GM13976 (cell line): Measurements from ENCODE around the gene EVA1A.

Experiments
- DNase-seq: peaks from one replicate; pipeline ENCODE4 v3.0.0; 2012; ENCODE audit warnings: low spot score
- in situ Hi-C: fragments of 300-500 bp; cut with MboI; formaldehyde crosslinking; loops from one replicate; pipeline ENCODE4 v1.12.0; 2022; ENCODE audit warnings: low sequenced_read_pairs, mixed read lengths, inconsistent platforms; ENCODE audit not compliant: unreplicated experiment
- TF ChIP-seq, protein P1 (sequence below): IDR thresholded peaks from 2 replicates; pipeline ENCODE4 v1.5.1; 2012; ENCODE audit warnings: borderline replicate concordance, mild to moderate bottlenecking; ENCODE audit not compliant: insufficient read depth; ENCODE audit errors: extremely low read depth, missing control alignments, control extremely low read depth

Gene EVA1A

DNA sequence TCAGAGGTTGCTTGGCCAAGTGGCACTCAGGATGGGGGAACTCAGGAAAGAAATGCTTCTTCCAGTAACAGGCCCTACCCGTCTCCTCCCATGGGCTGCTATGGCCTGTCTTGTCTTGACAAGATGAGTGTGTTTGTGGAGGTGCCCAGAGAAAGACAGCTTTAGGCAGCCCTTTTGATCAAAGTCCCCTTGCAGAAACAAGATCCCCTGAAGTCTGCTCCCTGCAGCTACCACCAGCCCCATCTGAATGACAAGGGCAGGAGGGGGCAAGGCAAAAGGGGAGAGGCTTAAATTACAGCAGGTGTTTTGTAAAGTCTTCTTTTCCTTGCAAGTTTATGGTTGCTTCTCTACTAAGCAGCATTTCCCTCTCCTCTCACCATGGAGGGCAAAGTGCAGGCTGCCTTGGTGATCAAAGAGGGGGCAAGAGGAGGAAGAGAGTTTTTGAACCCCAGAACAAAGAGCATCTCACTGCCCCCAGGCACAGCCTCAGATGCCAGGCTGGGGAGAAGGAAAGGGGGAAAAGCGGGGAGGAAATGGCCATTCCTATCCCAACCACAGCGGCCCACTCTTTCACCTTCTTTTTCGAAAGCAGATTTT is 6.7 kb downstream of the EVA1A start:
- in situ Hi-C loops = no loop called here
- TF ChIP-seq, protein P1, sequence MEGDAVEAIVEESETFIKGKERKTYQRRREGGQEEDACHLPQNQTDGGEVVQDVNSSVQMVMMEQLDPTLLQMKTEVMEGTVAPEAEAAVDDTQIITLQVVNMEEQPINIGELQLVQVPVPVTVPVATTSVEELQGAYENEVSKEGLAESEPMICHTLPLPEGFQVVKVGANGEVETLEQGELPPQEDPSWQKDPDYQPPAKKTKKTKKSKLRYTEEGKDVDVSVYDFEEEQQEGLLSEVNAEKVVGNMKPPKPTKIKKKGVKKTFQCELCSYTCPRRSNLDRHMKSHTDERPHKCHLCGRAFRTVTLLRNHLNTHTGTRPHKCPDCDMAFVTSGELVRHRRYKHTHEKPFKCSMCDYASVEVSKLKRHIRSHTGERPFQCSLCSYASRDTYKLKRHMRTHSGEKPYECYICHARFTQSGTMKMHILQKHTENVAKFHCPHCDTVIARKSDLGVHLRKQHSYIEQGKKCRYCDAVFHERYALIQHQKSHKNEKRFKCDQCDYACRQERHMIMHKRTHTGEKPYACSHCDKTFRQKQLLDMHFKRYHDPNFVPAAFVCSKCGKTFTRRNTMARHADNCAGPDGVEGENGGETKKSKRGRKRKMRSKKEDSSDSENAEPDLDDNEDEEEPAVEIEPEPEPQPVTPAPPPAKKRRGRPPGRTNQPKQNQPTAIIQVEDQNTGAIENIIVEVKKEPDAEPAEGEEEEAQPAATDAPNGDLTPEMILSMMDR = no peak
- DNase-seq = no peak

GRCh38 chr2:75552222-75552621 is 8.5 kb downstream of the EVA1A start:
- DNase-seq = no peak
- TF ChIP-seq, protein P1 = no peak
- in situ Hi-C loops = no loop called here

GRCh38 chr2:75551434-75551833 is 9.3 kb downstream of the EVA1A start:
- in situ Hi-C loops = no loop called here
- TF ChIP-seq, protein P1 = no peak
- DNase-seq = no peak

- no peak for DNase-seq
- TF ChIP-seq, protein P1 = no peak
- in situ Hi-C loops = no loop called here
Measured at GRCh38 chr2:75549401-75550253, 11.1 kb downstream of the EVA1A start.

DNA sequence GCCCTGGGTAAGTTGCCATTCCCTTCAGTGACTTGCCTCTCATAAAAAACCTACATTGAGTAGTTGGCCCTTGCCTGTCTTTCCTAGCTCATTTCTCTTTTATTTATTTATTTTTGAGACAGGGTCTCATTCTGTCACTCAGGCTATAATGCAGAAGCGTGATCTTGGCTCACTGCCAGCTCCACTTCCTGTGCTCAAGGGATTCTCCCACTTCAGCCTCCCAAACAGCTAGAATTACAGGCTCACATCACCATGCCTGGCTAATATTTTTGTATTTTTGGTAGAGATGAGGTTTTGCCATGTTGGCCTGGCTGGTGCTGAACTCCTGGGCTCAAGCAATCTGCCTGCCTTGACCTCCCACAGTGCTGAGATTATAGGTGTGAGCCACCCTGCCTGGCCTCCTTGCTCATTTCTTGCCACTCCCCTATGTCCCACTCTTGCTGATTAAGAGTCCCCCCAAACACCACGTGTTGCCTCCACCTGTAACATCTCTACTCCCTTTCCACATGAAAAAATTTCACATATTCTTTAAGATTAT is 12.6 kb downstream of the EVA1A start:
- no peak for DNase-seq
- in situ Hi-C loops = no loop called here
- TF ChIP-seq, protein P1 = no peak

DNA sequence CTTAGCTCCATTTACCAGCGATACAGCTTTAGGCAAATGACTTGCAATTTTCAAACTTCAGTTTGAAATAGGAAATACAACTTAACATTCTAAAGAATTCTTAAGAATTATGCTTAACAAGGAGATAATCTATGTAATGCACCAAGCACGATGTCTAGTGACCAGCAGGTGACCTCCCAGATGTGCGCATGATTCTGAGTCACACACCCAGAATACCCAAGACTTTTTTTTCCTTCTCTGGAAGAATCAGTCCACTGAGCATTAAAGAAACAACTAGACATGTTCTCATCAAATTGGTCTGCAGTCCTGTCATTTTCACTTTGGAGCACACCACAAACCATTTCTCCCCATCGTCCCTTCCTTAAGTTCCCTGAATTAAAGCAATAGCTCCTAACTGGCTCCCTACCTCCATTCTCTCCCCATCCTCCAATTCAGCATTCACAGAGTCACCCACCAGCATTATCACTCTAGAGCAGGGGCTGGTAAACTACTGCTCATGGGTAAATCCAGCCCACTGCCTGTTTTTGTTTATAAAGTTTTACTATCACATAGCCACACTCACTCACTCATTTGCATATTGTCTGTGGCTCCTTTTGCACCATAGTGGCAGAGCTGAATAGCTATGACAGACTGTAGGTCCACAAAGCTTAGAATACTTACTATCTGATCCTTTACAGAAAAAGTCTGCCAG is 13.2 kb downstream of the EVA1A start:
- no peak for DNase-seq
- in situ Hi-C loops = no loop called here
- TF ChIP-seq, protein P1 = no peak
